ENCODE data around the gene HDAC9. TPM values are rescaled to one million over a fixed set of nuclear protein-coding genes. Genes with fewer than 3 reads are reported as not detected.
"Not testable (repeated sequence)": the region's sequence is repeated elsewhere in the genome, so short reads cannot be mapped to it uniquely, and the experiment has no call there.

The HDAC9 gene
- total RNA-seq, 1 experiment from 2014 or later = 20.3 TPM

GRCh38 chr7:18962031-18962430 lies 466.5 kb downstream of the HDAC9 start:
- in situ Hi-C loops (cut with HindIII; ENCODE audit: low pct_unique_long_range_greater_than_20kb, low sequenced_read_pairs) = no loop called here
- no peak for DNase-seq (ENCODE audit: low read depth, low spot score)

GRCh38 chr7:18965657-18966056 lies 470.1 kb downstream of the HDAC9 start:
- in situ Hi-C loops (cut with HindIII; ENCODE audit: low pct_unique_long_range_greater_than_20kb, low sequenced_read_pairs) = no loop called here
- no peak for DNase-seq (ENCODE audit: low read depth, low spot score)

- in situ Hi-C loops (cut with HindIII; ENCODE audit: low pct_unique_long_range_greater_than_20kb, low sequenced_read_pairs); DNase-seq (ENCODE audit: low read depth, low spot score): not testable (repeated sequence)
These were observed 472.2 kb downstream of the HDAC9 start for GRCh38 chr7:18967755-18968154.

- in situ Hi-C loops (cut with HindIII; ENCODE audit: low pct_unique_long_range_greater_than_20kb, low sequenced_read_pairs) = no loop called here
- DNase-seq (ENCODE audit: low read depth, low spot score) = no peak
These were observed 476.3 kb downstream of the HDAC9 start for GRCh38 chr7:18971839-18972238.

- no peak for DNase-seq (ENCODE audit: low read depth, low spot score)
These were observed 479.3 kb downstream of the HDAC9 start for GRCh38 chr7:18974803-18975202.

GRCh38 chr7:18975276-18975675 lies 479.7 kb downstream of the HDAC9 start:
- DNase-seq (ENCODE audit: low read depth, low spot score) = no peak
- in situ Hi-C loops (cut with HindIII; ENCODE audit: low pct_unique_long_range_greater_than_20kb, low sequenced_read_pairs) = no loop called here

More at GRCh38 chr7:18974803-18975202, 479.3 kb downstream of the HDAC9 start:
- in situ Hi-C loops (cut with HindIII; ENCODE audit: low pct_unique_long_range_greater_than_20kb, low sequenced_read_pairs) = no loop called here

- no peak for DNase-seq (ENCODE audit: low read depth, low spot score)
- in situ Hi-C loops (cut with HindIII; ENCODE audit: low pct_unique_long_range_greater_than_20kb, low sequenced_read_pairs) = no loop called here
These were observed 480.2 kb downstream of the HDAC9 start for GRCh38 chr7:18975689-18976280.

GRCh38 chr7:18976715-18977471 lies 481.3 kb downstream of the HDAC9 start:
- in situ Hi-C loops (cut with HindIII; ENCODE audit: low pct_unique_long_range_greater_than_20kb, low sequenced_read_pairs) = no loop called here
- DNase-seq (ENCODE audit: low read depth, low spot score) = no peak

GRCh38 chr7:18978108-18978495 lies 482.6 kb downstream of the HDAC9 start:
- in situ Hi-C loops (cut with HindIII; ENCODE audit: low pct_unique_long_range_greater_than_20kb, low sequenced_read_pairs) = no loop called here
- peak; percentile 45 for DNase-seq (ENCODE audit: low read depth, low spot score)

- DNase-seq (ENCODE audit: low read depth, low spot score) = not testable (repeated sequence)
These were observed 495.2 kb downstream of the HDAC9 start for GRCh38 chr7:18990700-18991099.

GRCh38 chr7:18993933-18994668 lies 498.6 kb downstream of the HDAC9 start:
- in situ Hi-C loops (cut with HindIII; ENCODE audit: low pct_unique_long_range_greater_than_20kb, low sequenced_read_pairs) = no loop called here
- peak; percentile 30 for DNase-seq (ENCODE audit: low read depth, low spot score)

More at GRCh38 chr7:18990700-18991099, 495.2 kb downstream of the HDAC9 start:
- in situ Hi-C loops (cut with HindIII; ENCODE audit: low pct_unique_long_range_greater_than_20kb, low sequenced_read_pairs) = not testable (repeated sequence)

- no peak for DNase-seq (ENCODE audit: low read depth, low spot score)
- in situ Hi-C loops (cut with HindIII; ENCODE audit: low pct_unique_long_range_greater_than_20kb, low sequenced_read_pairs) = no loop called here
These were observed 499.7 kb downstream of the HDAC9 start for GRCh38 chr7:18995270-18995671.

- in situ Hi-C loops (cut with HindIII; ENCODE audit: low pct_unique_long_range_greater_than_20kb, low sequenced_read_pairs) = no loop called here
- DNase-seq (ENCODE audit: low read depth, low spot score) = no peak
These were observed 500.4 kb downstream of the HDAC9 start for GRCh38 chr7:18995811-18996426.

- in situ Hi-C loops (cut with HindIII; ENCODE audit: low pct_unique_long_range_greater_than_20kb, low sequenced_read_pairs) = no loop called here
- no peak for DNase-seq (ENCODE audit: low read depth, low spot score)
These were observed 501.0 kb downstream of the HDAC9 start for GRCh38 chr7:18996583-18996982.

- in situ Hi-C loops (cut with HindIII; ENCODE audit: low pct_unique_long_range_greater_than_20kb, low sequenced_read_pairs) = no loop called here
- DNase-seq (ENCODE audit: low read depth, low spot score) = no peak
These were observed 502.1 kb downstream of the HDAC9 start for GRCh38 chr7:18997477-18998150.

GRCh38 chr7:19000410-19000809 lies 504.9 kb downstream of the HDAC9 start:
- no peak for DNase-seq (ENCODE audit: low read depth, low spot score)
- in situ Hi-C loops (cut with HindIII; ENCODE audit: low pct_unique_long_range_greater_than_20kb, low sequenced_read_pairs) = no loop called here

- no peak for DNase-seq (ENCODE audit: low read depth, low spot score)
- in situ Hi-C loops (cut with HindIII; ENCODE audit: low pct_unique_long_range_greater_than_20kb, low sequenced_read_pairs) = no loop called here
These were observed 506.3 kb downstream of the HDAC9 start for GRCh38 chr7:19001854-19002253.

All from SK-MEL-5 (cell line).